Stimulated activated CD8-positive, alpha-beta memory T cell treated with anti-CD3 and anti-CD28 coated beads, Interleukin-2, amount 100 ng/mL, for 1 hour (primary cell): Measurements from ENCODE around the gene RAMACL.
"Not testable (repeated sequence)": the region's sequence is repeated elsewhere in the genome, so short reads cannot be mapped to it uniquely, and the experiment has no call there.

Source experiments
- DNase-seq, 2 donors: peaks; one replicate each; pipeline ENCODE4 v3.0.0-alpha.2; 2020; ENCODE audit warnings: low read depth in 2 of 2

The RAMACL gene

GRCh38 chr6:166556863-166557322 lies 29.6 kb downstream of the RAMACL start:
- DNase-seq: no peak

DNA sequence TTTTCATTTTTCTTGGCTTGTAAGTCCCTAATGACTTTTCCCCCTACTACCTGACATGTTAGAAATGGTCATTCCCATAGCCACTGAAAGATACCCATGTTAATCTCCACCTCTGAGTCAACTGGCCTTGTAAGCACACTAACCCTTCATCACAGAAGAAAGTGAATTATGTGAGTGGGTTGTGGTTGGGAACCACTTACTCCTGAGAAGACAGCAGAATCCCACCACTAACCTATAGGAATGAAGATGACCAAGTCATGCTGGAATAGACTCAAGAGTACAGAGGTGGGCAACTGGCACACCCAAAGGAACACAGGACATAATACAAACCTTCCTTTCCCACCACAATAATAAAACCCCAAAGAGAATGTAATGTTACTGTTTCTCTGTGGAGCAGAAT lies 30.1 kb downstream of the RAMACL start:
- no peak for DNase-seq

DNA sequence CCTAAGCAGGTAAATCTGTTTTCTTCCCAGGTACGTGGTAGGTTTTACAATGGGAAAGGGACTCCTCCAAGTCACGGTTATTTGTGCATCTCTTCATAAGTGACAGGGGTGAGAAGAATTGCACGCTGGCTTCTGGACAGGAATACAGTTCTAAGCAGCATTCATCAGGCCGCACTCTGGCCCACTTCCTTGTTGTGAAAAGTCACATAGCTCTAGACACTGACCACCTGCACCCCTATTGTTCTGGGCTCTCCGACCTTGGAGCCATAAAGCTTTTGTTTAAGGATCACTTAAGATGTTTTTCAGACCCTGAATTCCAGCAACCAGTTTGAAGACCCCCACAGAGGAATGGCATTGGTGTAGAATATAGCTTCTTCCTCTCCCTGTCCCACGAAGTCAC lies 31.4 kb downstream of the RAMACL start:
- no peak for DNase-seq

DNA sequence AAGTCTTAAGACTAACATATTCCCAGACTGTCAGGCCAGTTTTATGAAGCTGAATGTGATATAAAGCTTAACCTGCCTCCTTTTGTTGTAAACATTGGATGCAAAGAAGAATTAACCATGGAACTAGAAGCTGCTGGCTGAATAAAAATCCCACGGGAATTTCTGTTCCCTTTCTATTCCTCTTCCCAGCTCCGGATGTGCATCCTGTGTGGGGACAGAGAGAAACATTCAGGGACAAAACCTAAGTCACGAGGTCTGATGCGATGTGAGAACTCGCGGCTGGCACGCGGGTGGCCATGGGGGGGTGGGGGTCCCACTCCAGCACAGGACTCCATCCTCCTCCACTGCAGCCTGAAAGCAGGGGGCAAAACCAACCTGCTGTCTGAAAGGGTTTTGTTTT lies 32.2 kb downstream of the RAMACL start:
- no peak for DNase-seq

- no peak for DNase-seq
Measured at GRCh38 chr6:166553563-166554271, 32.8 kb downstream of the RAMACL start.

- DNase-seq: no peak
Measured at GRCh38 chr6:166552600-166552999, 33.9 kb downstream of the RAMACL start.

DNA sequence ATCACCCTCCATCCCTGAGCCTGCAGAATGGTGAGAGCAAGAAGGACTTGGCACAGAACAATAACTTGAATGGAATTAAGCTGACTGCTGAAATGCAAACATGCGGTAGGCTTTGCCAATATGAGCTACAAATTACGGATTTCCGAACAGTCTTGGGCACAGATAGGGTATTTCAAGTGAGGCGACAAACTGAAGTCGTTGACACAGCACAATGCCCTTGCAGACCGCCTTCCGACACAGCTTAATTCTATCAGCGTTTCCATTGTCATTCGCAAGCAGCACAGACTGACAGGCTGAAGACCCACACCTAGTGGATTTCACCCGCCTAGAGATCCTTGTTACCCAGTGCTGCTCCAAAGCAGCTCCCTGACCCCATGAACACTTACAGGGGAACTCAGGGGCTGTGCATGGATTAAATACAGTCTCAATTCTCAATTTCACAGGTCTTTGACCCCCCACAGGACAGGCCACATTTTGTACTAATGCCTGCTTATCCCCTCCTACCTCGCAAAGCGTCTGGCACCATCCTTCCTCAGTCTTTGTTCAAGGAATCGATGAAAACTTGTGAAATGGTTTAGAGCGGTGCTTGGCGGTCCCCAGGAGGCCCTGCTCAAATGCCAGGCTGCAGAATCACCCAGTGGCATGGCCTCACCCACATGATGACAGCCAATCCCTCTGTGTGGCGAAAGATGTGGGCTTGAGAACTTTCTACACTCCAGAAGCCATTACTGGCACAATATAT lies 34.6 kb downstream of the RAMACL start:
- DNase-seq: no peak

GRCh38 chr6:166546653-166547052 lies 39.8 kb downstream of the RAMACL start:
- no peak for DNase-seq

DNA sequence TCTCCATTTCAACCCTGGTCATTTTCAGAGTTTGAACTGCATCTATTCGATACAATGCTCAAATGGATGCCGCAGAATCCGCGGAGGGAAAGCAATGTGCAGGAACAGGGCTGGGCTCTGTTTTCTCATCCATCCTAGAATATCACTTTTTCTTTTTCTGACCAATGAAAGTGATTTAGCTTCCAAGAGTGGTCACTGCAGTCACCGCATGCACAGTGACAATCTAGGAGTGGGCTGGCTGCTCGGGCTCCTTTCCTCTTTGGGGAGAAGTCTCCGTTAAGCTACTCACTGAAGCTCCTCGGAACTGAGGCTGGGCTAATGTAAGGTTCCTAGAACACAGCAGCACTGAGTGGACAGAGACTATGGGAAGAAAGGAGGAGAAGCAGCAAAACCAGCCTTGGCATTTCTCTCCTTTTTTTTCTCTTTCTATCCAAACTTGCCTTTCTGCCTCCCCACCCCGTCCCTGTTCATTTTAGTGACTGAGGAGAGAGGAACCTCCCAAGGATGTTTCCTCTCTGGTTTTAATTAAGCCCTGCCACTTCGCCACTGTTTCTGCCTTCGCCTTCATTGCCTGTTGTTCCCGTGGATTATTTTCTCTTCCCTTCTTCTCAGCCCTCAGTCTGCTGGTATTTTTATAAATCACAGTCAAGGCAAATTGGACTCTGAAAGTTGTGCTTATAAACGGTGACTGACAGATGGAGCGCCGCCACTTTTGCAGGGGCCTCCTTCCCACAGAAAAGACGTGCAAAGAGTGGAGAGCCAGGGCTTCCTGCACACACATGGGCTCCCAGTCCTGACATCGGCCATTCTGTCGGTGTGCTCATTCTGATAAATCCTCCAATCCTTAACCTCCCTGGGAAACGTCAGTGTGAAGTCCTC lies 41.1 kb downstream of the RAMACL start:
- DNase-seq: no peak

DNA sequence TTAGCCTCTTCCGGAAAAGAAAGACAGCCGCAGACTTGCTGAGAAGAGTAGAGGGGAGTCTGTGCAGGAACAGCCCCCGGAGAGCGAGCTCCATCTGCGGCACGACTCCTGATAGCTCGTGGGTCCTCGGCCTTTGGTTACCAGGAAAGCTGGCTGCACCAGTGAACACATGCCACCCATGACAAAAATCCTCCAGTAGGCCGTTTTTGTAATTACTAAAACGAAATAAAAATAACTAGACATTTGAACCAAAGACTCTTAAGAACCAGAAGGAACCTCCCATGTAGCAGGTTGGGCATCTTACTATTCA lies 42.2 kb downstream of the RAMACL start:
- DNase-seq: no peak

DNA sequence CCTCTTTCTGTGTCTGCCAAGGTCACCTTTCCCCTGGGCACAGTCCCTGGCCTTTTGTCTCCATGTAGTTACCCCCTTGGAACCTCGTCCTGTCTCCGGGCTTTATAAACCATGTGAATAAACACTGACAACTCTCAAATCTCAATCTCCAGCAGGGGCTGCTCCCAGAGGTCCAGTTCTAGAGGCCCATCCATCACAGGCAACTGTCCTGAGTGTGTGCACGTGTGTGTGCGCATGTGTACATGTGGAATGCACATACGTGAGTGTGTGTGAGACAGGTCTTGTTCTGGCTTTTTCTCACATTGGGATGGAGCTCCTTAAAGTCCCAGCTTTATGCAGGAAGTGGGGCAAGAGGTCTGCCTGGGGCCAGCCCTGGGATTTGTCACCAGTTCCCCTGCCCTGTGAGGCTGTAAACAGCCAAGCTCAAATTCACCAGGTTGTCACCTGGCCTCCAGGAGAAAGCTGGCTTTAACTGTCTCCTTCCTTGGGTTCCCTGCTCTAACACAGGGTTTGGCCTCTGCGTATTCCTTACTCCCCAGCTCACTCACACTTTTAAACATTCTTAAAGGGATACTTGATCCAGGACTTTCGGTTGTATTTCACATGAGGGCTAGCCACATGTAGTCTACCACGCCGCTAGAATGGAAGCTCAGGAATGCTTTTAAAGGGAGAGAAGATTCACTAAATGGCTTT lies 42.7 kb downstream of the RAMACL start:
- DNase-seq: no peak

- no peak for DNase-seq
Measured at GRCh38 chr6:166542580-166542912, 43.9 kb downstream of the RAMACL start.

DNA sequence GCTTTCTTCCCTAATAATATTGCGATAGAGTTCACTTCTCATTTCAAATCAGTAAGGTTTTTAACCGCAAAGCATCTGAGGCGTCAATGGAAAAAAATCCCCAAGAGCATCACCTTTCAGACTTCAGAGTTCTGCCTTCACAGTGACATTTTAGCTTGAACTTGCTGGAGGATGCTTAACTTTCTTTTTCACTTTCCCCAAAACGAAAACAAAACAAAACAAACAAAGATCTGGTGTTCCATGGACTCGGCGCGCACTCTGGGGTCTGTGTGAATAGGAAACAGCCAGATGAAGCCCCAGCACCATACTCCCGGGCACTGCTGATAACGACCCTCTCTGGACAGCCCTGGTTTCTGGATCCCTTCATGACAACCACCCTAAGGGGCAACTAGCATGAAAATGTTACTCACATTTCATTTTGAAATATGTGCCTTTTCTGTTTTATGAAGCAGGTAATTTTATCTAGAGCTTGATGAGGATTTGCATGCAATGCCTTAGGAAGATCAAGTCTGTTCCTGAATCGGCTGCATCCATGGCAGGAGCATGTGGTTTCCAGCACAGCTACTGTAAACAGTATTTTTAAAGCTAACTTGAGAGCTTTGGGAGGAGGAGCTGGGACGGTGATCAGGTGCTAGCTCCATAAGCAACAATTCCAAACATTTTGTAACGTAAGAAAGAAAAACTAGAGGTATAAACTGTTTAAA lies 44.5 kb downstream of the RAMACL start:
- no peak for DNase-seq

DNA sequence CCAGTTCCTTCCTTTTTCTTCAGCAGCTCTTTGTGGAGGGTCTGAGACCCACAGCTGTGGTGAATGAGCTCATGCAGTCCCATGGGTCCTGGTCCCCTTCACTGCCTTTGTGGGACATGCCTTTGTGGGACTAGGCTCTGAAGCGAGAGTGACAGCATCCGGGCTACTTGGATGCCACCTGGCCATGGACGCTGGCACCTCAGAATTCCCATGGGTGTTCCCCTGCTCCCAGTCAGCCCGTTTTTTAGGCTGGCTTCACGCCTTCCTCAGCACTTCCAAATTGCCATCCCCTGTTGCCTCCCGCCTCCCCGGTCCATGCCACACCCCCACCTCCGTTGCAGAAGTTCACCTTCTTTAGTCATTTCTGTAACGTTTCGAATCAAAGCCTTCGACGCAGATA lies 45.1 kb downstream of the RAMACL start:
- DNase-seq: no peak

GRCh38 chr6:166540631-166541331 lies 45.7 kb downstream of the RAMACL start:
- peak; percentile 15 to 31 for DNase-seq

- no peak for DNase-seq
Measured at GRCh38 chr6:166539543-166539942, 46.9 kb downstream of the RAMACL start.

DNA sequence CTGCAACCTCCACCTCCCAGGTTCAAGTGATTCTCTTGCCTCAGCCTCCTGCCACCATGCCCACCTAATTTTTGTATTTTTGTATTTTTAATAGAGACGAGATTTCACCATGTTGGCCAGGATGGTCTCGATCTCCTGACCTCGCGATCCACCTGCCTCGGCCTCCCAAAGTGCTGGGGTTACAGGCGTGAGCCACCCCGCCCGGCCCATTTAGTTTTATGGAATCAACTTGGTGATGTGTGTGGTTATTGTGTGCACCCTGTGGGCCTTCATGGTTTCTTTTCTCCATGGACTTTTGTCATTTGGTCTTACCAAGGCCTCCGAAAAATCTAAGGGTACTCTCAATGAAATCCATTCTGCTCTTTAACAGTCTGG lies 47.5 kb downstream of the RAMACL start:
- not testable (repeated sequence) for DNase-seq

- no peak for DNase-seq
Measured at GRCh38 chr6:166538297-166539010, 48.0 kb downstream of the RAMACL start.

DNA sequence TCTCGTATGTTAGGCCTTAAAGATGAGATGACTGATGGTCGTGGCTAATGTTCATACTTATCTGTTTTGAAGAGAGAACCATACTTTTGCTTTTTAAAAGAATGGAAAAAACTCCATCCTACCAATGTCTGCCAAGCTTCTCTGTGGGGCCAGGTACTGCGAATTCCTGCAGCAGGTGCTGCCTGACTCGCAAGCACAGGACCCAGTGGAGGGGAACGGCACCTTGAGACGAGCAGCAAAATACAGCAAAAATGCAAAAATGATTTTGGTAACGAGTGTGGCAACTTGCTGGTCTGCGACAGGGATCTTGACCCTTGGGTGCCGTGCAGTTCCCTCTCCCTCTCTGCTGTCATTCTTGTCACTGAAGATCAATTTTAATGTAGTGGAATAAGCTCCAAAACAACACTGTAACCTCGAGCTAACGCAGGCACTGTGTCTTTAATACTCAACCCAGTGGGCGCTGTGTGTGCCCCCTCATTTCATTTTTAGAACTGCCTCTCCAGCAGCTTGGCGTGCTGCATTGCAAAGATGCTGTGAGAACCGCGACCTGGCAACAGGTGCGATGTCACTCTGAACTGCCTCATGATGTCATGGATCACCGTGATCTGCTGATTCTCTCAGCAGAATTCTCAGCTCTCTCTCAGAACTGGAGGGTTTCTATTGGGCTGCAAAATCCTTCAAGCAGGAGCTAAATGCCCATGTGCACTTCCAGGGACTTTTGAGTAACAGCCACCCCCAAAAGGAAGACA lies 51.6 kb downstream of the RAMACL start:
- DNase-seq: no peak
